ENCODE data around the gene SLC2A4RG.

- TF ChIP-seq CTCF (IDR thresholded peaks at IDR 0.05 in 8 of 11, conservative IDR thresholded peaks at IDR 0.05 in 3 of 11) (no peak), POLR2A (IDR thresholded peaks at IDR 0.05) (no peak)
Measured at GRCh38 chr20:63766695-63767426, 27.3 kb downstream of the SLC2A4RG start.

Measured in spleen (tissue), 7 donors.